Measurements from ENCODE around the gene IL34.
"Not testable (repeated sequence)": the region's sequence is repeated elsewhere in the genome, so short reads cannot be mapped to it uniquely, and the experiment has no call there.

IL34 gene

DNA sequence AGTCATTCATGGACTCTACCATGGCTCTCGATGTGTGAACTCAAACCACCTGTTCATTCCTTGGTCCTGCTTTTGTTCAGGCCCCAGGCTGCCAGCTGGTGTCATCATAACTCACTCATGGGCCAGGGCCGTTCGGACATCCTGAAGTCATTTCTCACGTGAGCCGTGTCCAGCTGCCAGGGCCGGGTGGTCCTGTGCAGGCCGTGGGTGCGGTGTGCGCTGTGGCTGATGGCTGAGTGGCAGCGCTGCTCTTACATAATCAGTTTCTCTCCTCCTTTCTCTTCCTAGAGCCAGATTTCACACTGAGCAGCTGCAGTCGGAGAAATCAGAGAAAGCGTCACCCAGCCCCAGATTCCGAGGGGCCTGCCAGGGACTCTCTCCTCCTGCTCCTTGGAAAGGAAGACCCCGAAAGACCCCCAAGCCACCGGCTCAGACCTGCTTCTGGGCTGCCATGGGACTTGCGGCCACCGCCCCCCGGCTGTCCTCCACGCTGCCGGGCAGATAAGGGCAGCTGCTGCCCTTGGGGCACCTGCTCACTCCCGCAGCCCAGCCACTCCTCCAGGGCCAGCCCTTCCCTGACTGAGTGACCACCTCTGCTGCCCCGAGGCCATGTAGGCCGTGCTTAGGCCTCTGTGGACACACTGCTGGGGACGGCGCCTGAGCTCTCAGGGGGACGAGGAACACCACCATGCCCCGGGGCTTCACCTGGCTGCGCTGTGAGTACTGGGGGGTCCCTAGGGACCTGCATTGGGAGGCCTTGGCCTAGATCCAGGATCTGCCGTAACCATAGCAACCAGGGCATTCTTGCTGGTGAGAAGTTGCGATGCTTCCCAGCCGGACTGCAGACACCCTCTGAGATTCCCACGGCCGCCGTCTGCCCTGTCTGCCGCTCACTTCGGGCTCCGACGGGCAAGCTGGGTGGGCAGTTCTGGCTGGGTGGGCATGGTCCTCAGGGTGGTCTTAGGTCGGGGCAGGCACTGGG lies at the start of gene IL34:
TSS of gene IL34 (plus strand) at position 300 of the 982 bp plus-strand sequence. CDS start at position 689, 389 bp downstream.
- DNase-seq (ENCODE audit: low spot score): peak; percentile 26

- no peak for DNase-seq (ENCODE audit: low spot score)
Observed at GRCh38 chr16:70597135-70597835, 49.1 kb upstream of the IL34 start.

DNA sequence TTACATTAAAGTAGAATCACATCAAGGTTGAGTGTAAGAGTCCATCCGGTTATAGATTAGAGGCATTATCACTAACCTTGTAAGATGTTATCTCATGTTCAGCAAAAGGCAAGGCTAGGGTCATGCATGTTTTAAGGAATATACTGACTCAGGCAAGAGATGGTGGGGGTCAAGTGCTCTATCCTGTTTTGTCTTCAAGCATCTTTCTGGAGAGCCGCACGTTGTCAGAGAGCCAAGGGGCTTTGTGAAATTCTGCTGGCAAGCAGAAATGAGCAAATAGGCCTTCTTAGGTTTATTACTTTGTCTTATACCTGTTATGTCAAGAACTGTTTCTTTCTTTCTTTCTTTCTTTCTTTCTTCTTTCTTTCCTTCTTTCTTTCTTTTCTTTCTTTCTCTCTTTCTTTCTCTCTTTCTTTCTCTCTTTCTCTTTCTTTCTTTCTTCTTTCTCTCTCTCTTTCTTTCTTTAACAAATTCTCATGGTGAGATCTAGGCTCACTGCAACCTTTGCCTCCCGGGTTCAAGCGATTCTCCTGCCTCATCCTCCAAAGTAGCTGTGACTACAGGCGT lies 47.3 kb upstream of the IL34 start:
- DNase-seq (ENCODE audit: low spot score): no peak

GRCh38 chr16:70600730-70601129 lies 45.6 kb upstream of the IL34 start:
- no peak for DNase-seq (ENCODE audit: low spot score)

DNA sequence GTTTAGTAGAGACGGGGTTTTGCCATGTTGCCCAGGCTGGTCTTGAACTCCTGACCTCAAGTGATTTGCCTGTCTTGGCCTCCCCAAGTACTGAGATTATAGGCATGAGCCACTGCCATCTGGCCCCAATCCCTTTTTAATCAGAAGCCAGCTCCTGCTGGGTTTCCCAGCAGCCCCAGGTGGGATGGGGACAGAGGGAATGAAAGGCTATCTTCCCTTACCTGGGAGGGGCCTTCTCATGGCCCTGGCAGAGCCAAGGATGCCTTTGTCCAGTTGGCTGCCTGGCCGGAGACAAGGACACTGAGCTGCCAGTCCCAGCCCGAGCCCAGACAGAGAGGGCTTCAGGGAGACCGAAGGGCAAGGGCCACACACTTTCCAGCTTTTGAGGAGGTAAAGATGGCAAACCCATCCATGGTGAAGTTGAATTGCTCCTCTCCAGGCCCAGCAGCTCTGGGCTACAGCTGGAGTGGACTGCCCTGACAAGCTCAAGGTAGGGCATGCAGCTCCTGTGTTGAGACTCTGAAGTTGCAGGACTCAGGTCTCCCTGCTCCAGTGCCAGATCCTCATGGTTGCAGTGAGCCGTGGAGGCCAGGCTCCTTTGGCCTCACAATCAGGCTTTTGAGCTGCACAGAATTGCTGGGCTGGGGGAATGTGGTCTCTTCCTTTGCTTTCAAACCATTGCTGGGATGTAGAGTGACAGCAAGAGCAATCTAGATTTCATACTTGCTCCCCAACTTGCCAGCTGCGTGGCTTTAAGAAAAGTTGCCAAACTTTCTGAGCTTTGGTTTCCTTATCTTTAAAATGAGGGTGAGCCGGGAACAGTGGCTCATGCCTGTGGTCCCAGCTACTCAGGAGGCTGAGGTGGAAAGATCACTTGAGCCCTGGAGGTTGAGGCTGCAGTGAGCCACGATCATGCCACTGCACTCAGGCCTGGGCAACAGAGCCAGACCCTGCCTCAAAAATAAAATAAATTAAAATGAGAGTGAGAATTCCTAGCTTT lies 44.5 kb upstream of the IL34 start:
- no peak for DNase-seq (ENCODE audit: low spot score)

DNA sequence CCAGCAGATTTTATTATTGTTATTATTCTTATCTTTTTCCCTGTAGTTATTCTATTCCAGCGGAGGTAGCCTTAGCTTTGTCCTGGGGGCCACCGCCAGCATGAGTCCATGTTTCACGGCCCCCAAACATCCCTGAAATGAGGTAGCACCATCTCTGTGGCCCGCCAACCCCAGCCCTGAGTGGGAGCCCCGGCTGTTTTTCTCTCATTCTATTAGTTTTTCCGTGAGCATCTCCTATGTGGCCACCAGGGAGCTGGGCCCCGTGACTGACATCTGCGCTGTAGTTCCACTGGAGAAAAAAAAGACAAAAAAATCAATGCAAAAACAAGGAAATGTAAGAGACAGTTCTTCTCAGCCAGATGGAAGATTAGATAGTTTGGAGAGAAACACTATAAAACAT lies 43.5 kb upstream of the IL34 start:
- DNase-seq (ENCODE audit: low spot score): no peak

GRCh38 chr16:70604407-70605282 lies 41.7 kb upstream of the IL34 start:
- DNase-seq (ENCODE audit: low spot score): no peak

- no peak for DNase-seq (ENCODE audit: low spot score)
Observed at GRCh38 chr16:70605283-70605657, 41.1 kb upstream of the IL34 start.

GRCh38 chr16:70608521-70608920 lies 37.8 kb upstream of the IL34 start:
- peak; percentile 6 for DNase-seq (ENCODE audit: low spot score)

DNA sequence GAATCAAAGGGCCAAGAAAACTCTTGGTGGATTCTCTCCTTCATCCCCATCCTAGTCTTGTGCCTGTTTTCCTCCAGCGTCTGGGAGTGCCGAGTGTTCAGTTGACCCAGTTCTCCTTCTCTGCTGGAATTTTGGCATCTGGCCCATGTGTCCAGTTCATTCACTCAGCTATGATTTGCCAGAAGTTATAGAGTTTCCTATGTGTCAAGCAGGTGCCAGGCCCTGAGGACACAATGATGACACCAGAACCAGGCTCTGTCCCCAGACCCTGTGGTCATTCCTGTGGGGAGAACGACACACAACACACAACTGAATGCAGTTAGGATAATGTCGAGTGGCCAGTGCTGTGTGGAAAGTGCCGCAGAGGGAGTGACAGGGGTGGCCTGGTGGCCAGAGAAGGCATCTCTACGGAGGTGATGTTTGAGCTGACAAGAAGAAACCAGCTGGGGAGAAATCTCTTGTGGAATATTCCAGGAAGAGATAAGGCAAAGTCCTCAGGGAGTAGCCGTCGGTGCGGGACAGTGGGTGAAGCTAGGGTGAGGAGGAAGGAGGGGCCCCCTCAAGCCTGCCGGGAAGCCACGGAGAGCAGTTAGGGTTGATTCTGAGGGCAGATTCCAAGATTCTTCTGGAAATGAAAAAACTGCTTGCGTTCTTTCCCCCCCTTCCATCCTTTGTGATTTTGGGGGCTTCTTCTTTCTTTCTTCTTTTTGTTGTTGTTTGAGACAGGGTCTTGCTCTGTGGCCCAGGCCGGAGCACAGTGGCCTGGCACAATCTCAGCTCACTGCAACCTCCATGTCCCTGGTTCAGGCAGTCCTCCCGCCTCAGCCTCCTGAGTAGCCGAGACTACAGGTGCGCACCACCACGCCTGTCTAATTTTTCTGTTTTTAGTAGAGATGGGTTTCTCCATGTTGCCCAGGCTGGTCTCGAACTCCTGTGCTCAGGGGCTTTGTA lies 35.8 kb upstream of the IL34 start:
- DNase-seq (ENCODE audit: low spot score): no peak

- DNase-seq (ENCODE audit: low spot score): no peak
Observed at GRCh38 chr16:70611224-70611598, 35.1 kb upstream of the IL34 start.

DNA sequence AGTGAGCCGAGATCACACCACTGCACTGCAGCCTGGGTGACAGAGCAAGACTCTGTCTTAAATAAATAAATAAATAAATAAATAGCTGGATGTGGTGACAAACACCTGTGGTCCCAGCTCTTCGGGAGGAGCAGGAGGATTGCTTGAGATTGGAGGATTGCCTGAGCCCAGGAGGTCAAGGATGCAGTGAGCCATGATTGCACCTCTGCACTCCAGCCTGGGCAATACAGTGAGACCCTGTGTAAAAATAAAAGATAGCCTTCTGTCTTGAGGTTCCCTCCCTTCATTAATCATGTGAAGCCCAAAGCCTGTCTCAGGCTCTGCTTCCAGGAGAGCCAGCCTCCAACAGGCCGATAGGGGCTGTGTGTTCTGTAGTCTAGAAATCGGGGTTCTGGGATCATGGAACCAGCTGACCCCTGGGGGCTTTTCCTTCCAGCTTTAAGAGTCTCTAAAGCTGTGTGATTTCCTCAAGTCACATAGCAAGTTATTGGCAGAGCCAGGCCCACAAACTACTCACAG lies 34.5 kb upstream of the IL34 start:
- no peak for DNase-seq (ENCODE audit: low spot score)

DNA sequence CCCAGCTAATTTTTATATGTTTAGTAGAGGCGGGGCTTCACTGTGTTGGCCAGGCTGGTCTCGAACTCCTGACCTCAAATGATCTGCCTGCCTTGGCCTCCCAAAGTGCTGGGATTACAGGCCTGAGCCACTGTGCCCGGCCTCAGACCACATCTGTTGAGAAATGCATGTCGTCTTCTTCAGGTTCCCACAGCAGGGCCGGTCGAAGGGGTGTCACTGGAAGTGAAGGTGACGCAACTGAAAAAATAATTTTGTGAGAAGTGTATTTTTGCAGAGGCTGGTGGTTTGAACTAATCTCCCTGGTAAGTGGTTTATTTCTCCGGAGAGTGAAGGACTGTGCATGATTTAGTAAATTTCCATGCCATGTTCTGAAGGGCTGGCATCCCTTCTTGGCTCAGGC lies 33.4 kb upstream of the IL34 start:
- no peak for DNase-seq (ENCODE audit: low spot score)

DNA sequence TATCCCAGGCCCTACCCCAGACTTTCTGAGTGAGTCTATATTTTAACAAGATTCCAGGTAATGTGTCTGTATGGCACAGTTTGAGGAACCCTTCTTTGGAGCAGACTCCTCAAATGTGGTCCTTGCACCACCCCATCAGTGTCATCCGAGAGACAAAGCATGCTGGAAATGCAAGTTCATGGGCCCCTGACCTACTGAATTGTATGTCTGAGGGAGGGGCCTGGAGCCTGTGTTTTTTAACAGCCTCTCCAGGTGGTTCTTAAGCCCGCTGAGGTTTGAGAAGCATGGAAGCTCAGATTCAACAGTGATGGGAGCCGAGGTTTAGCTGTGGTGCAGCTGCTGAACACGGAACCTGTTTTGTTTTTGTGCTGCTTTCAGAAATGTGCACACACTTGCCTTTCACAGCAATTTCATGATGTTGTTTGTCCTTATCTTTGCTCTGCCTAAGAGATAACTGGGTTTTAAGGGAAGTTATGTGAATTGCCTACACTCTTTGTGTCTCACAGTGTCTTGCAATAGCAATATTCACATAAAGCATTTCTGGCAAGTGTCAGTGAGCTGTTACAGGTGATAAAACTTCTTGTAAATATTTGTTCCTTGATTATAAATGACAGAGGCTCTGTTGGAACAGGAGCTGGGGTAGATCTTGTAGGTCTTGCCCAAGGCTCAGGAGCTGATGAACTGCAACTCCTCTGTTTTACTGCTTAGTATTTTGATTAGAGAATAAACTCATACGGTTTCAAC lies 32.0 kb upstream of the IL34 start:
- no peak for DNase-seq (ENCODE audit: low spot score)

GRCh38 chr16:70615945-70616344 lies 30.4 kb upstream of the IL34 start:
- DNase-seq (ENCODE audit: low spot score): no peak

DNA sequence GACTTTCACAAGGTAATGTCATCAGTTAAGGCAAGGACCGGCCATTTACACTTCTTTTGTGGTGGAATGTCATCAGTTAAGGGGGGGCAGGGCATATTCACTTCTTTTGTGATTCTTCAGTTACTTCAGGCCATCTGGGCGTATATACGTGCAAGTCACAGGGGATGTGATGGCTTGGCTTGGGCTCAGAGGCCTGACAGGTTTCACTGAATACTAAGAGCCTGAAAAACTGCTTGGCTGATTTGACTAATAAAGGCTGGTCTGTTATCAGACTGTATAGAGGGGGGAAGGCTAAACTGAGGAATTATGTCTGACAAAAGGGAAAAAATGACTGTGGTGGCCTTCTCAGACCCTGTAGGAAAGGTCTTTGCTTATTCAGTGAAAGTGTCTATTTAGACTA lies 24.5 kb upstream of the IL34 start:
- not testable (repeated sequence) for DNase-seq (ENCODE audit: low spot score)

DNA sequence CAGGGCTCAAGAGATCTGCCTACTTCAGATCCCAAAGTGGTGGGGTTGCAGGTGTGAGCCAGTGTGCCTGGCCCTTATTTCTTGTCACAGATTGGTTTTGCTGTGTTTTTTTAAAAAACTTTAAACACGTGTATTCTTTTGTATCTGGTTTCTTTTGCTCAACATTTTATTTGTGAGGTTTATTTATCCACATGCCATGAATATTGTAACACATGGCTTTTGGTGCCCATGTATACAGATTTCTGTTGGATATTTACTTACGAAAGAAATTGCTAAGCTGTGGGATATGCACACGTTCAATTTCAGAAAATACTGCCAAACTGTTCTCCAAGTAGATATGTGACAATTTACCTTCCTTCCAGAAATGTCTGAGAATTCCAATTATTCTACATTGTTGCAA lies 18.7 kb upstream of the IL34 start:
- DNase-seq (ENCODE audit: low spot score): no peak

GRCh38 chr16:70630960-70631745 lies 15.2 kb upstream of the IL34 start:
- DNase-seq (ENCODE audit: low spot score): no peak
